ENCODE measurements around the gene CHD6. TPM values are rescaled to one million over a fixed set of nuclear protein-coding genes. Genes with fewer than 3 reads are reported as not detected.

Gene CHD6
- total and polyA plus RNA-seq, 2 of the 13 experiments (the other 11 are each of a cell fraction or from before 2014, with no cell fraction given) = 14.4 to 52.0 TPM

- TF ChIP-seq ZNF407 (CRISPR knock-in tag; IDR thresholded peaks at IDR 0.05; ENCODE audit: not compliant biosample characterization) = no peak
- TF ChIP-seq IRF9 (CRISPR knock-in tag; IDR thresholded peaks at IDR 0.05; ENCODE audit: borderline replicate concordance) = no peak
- no peak for TF ChIP-seq ZNF18 (CRISPR knock-in tag; IDR thresholded peaks at IDR 0.05; ENCODE audit: insufficient replicate concordance)
- TF ChIP-seq AKAP8 (CRISPR knock-in tag; IDR thresholded peaks at IDR 0.05) = no peak
- no peak for TF ChIP-seq PHF21A (CRISPR knock-in tag; IDR thresholded peaks at IDR 0.05)
- no peak for TF ChIP-seq BRD4 (CRISPR knock-in tag; IDR thresholded peaks at IDR 0.05)
- TF ChIP-seq FOXA3 (CRISPR knock-in tag; IDR thresholded peaks at IDR 0.05) = peak; percentile 90
- no peak for TF ChIP-seq ONECUT2 (CRISPR knock-in tag; IDR thresholded peaks at IDR 0.05)
- TF ChIP-seq ZNF740 (CRISPR knock-in tag; IDR thresholded peaks at IDR 0.05) = no peak
- TF ChIP-seq NFIB (CRISPR knock-in tag; IDR thresholded peaks at IDR 0.05; ENCODE audit: borderline replicate concordance) = no peak
- no peak for TF ChIP-seq MTA3 (CRISPR knock-in tag; IDR thresholded peaks at IDR 0.05)
- TF ChIP-seq ZEB1 (IDR thresholded peaks at IDR 0.05; ENCODE audit: insufficient replicate concordance, low read depth) = no peak
- no peak for TF ChIP-seq SP5 (CRISPR knock-in tag; IDR thresholded peaks at IDR 0.05; ENCODE audit: borderline replicate concordance, low read depth)
- no peak for TF ChIP-seq SMAD3 (CRISPR knock-in tag; IDR thresholded peaks at IDR 0.05)
- no peak for TF ChIP-seq TEAD2 (CRISPR knock-in tag; IDR thresholded peaks at IDR 0.05)
- TF ChIP-seq KMT2B (CRISPR knock-in tag; IDR thresholded peaks at IDR 0.05) = no peak
- TF ChIP-seq ZFP36L1 (CRISPR knock-in tag; IDR thresholded peaks at IDR 0.05) = no peak
- TF ChIP-seq MTF1 (CRISPR knock-in tag; IDR thresholded peaks at IDR 0.05) = no peak
- TF ChIP-seq ZFY (CRISPR knock-in tag; IDR thresholded peaks at IDR 0.05) = no peak
These were observed 189.9 kb downstream of the CHD6 start (continued) for GRCh38 chr20:41428285-41428684.

Data from HepG2 (cell line).